ENCODE measurements around the gene IRF7.
A peak's percentile ranks its signal among the peaks of the same experiment; 100 is the strongest.

IRF7 gene

DNA sequence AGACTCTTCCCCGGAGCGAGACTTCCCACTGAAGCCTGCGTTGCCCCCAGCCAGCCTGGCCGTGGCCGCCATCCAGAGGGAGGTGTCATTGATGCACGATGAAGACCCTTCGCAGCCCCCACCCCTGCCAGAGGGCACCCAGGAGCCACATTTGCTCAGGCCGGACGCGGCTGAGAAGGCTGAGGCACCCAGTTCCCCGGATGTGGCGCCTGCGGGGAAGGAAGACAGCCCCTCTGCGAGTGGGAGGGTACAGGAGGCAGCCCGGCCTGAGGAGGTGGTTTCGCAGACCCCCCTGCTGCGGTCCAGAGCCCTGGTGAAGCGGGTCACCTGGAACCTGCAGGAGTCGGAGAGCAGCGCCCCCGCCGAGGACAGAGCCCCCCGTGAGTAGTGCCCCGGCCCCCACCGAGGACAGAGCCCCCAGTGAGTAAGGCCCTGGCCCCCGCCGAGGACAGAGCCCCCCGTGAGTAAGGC lies 6.4 kb downstream of the IRF7 start:
- TF ChIP-seq, protein P1, sequence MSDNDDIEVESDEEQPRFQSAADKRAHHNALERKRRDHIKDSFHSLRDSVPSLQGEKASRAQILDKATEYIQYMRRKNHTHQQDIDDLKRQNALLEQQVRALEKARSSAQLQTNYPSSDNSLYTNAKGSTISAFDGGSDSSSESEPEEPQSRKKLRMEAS (IDR thresholded peaks at IDR 0.05), result no peak
- TF ChIP-seq EP300 (IDR thresholded peaks at IDR 0.05; ENCODE audit: borderline replicate concordance) (no peak), ZBTB7A (IDR thresholded peaks at IDR 0.05; ENCODE audit: low read depth) (no peak), TEAD4 (IDR thresholded peaks at IDR 0.05) (no peak)

DNA sequence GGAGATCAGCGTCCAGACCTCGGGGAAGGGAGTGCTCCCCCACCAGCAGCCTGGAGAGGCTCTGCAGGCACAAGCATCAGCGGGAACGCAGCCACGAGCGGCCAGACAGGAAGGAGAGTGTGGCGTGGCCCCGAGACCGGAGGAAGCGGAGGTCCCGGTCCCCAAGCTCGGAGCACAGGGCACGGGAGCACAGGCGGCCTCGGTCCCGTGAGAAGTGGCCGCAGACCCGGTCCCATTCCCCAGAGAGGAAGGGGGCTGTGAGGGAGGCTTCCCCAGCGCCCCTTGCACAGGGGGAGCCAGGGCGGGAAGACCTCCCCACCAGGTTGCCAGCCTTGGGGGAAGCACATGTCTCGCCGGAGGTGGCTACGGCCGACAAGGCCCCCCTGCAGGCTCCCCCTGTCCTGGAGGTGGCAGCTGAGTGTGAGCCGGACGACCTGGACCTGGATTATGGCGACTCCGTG lies 6.9 kb downstream of the IRF7 start:
- TF ChIP-seq ZBTB7A (IDR thresholded peaks at IDR 0.05; ENCODE audit: low read depth) (no peak), EGR1 (IDR thresholded peaks at IDR 0.05) (no peak), CEBPB (IDR thresholded peaks at IDR 0.05) (no peak), TAF1 (IDR thresholded peaks at IDR 0.05; ENCODE audit: low read depth) (no peak), TEAD4 (IDR thresholded peaks at IDR 0.05) (no peak), NFIC (IDR thresholded peaks at IDR 0.05) (no peak), CREB1 (IDR thresholded peaks at IDR 0.05; ENCODE audit: low read depth) (no peak), EP300 (IDR thresholded peaks at IDR 0.05; ENCODE audit: borderline replicate concordance) (no peak), RAD21 (IDR thresholded peaks at IDR 0.05; ENCODE audit: low read depth) (no peak), YY1 (IDR thresholded peaks at IDR 0.05; ENCODE audit: low read depth) (no peak), FOXM1 (IDR thresholded peaks at IDR 0.05; ENCODE audit: borderline replicate concordance, low read depth) (no peak), TCF12 (IDR thresholded peaks at IDR 0.05; ENCODE audit: low read depth) (no peak)
- TF ChIP-seq, protein P1 (IDR thresholded peaks at IDR 0.05), result no peak
- TF ChIP-seq, protein P2, sequence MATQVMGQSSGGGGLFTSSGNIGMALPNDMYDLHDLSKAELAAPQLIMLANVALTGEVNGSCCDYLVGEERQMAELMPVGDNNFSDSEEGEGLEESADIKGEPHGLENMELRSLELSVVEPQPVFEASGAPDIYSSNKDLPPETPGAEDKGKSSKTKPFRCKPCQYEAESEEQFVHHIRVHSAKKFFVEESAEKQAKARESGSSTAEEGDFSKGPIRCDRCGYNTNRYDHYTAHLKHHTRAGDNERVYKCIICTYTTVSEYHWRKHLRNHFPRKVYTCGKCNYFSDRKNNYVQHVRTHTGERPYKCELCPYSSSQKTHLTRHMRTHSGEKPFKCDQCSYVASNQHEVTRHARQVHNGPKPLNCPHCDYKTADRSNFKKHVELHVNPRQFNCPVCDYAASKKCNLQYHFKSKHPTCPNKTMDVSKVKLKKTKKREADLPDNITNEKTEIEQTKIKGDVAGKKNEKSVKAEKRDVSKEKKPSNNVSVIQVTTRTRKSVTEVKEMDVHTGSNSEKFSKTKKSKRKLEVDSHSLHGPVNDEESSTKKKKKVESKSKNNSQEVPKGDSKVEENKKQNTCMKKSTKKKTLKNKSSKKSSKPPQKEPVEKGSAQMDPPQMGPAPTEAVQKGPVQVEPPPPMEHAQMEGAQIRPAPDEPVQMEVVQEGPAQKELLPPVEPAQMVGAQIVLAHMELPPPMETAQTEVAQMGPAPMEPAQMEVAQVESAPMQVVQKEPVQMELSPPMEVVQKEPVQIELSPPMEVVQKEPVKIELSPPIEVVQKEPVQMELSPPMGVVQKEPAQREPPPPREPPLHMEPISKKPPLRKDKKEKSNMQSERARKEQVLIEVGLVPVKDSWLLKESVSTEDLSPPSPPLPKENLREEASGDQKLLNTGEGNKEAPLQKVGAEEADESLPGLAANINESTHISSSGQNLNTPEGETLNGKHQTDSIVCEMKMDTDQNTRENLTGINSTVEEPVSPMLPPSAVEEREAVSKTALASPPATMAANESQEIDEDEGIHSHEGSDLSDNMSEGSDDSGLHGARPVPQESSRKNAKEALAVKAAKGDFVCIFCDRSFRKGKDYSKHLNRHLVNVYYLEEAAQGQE (IDR thresholded peaks at IDR 0.05; ENCODE audit: low read depth), result no peak
- TF ChIP-seq, protein P3, sequence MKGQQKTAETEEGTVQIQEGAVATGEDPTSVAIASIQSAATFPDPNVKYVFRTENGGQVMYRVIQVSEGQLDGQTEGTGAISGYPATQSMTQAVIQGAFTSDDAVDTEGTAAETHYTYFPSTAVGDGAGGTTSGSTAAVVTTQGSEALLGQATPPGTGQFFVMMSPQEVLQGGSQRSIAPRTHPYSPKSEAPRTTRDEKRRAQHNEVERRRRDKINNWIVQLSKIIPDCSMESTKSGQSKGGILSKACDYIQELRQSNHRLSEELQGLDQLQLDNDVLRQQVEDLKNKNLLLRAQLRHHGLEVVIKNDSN (IDR thresholded peaks at IDR 0.05), result no peak

DNA sequence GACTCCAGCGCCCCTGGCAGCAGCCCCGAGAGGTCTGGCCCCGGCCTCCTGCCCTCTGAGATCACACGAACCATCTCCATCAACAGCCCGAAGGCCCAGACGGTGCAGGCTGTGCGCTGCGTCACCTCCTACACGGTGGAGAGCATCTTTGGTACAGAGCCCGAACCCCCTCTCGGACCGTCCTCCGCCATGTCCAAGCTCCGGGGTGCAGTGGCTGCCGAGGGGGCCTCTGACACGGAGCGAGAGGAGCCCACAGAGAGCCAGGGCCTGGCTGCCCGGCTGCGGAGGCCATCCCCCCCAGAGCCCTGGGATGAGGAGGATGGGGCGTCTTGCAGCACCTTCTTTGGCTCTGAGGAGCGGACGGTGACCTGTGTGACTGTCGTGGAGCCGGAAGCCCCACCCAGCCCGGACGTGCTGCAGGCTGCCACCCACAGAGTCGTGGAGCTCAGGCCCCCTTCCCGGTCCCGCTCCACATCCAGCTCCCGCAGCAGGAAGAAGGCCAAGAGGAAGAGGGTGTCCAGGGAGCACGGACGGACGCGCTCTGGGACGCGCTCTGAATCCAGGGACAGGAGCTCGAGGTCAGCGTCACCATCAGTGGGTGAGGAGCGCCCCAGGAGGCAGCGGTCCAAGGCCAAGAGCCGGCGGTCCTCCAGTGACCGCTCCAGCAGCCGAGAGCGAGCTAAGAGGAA lies 7.6 kb downstream of the IRF7 start:
- TF ChIP-seq, protein P3 (IDR thresholded peaks at IDR 0.05), result no peak
- TF ChIP-seq TEAD4 (IDR thresholded peaks at IDR 0.05) (no peak), CEBPB (IDR thresholded peaks at IDR 0.05) (no peak), EP300 (IDR thresholded peaks at IDR 0.05; ENCODE audit: borderline replicate concordance) (no peak), EGR1 (IDR thresholded peaks at IDR 0.05) (no peak), YY1 (IDR thresholded peaks at IDR 0.05; ENCODE audit: low read depth) (no peak), TAF1 (IDR thresholded peaks at IDR 0.05; ENCODE audit: low read depth) (no peak), ZBTB7A (IDR thresholded peaks at IDR 0.05; ENCODE audit: low read depth) (no peak), RAD21 (IDR thresholded peaks at IDR 0.05; ENCODE audit: low read depth) (no peak), FOXM1 (IDR thresholded peaks at IDR 0.05; ENCODE audit: borderline replicate concordance, low read depth) (no peak)
- TF ChIP-seq, protein P1 (IDR thresholded peaks at IDR 0.05), result no peak
- TF ChIP-seq, protein P2 (IDR thresholded peaks at IDR 0.05; ENCODE audit: low read depth), result no peak

DNA sequence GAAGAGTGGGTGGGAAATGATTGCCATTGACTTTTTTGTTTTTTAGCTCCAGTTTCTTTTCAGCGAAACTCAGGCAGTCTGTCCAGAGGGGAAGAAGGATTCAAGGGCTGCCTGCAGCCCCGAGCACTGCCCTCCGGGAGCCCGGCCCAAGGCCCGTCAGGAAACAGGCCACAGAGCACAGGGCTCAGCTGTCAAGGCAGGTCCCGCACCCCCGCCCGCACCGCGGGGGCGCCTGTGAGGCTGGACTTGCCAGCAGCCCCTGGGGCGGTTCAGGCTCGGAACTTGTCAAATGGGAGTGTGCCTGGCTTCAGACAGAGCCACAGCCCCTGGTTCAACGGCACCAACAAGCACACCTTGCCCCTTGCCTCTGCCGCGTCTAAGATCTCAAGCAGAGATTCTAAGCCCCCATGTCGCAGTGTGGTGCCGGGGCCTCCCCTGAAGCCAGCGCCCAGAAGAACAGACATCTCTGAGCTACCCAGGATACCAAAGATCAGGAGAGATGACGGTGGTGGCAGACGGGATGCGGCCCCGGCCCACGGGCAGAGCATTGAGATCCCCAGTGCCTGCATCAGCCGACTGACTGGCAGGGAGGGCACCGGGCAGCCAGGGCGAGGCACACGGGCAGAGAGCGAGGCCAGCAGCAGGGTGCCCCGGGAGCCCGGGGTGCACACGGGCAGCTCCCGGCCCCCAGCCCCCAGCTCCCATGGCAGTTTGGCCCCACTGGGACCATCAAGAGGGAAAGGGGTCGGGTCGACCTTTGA lies 8.6 kb downstream of the IRF7 start:
- TF ChIP-seq, protein P2 (IDR thresholded peaks at IDR 0.05; ENCODE audit: low read depth), result no peak
- TF ChIP-seq EP300 (IDR thresholded peaks at IDR 0.05; ENCODE audit: borderline replicate concordance) (0 out of 2 replicates have a peak, but pooled peaks have one; percentile 15), CREB1 (IDR thresholded peaks at IDR 0.05; ENCODE audit: low read depth) (no peak)
